ENCODE results near the gene SPATA3. TPM values are rescaled to one million over a fixed set of nuclear protein-coding genes. Genes with fewer than 3 reads are reported as not detected.
A peak's percentile ranks its signal among the peaks of the same experiment; 100 is the strongest.
"Not testable (repeated sequence)": the region's sequence is repeated elsewhere in the genome, so short reads cannot be mapped to it uniquely, and the experiment has no call there.

SPATA3 gene
- total and polyA plus RNA-seq, 5 donors from 2014 or later, result 0.72 TPM; not detected in 4

- Mint-ChIP-seq H3K9me3 (no peaks in the 10 kb centered on the region), H3K4me1 (peaks cover 13 to 17% (median 15%) of the 10 kb centered on the region in 4 donors), H3K27ac (peak overlapping the region in 1 of 3 donors; percentile 23), H3K36me3 (no peaks in the 10 kb centered on the region), H3K27me3 (peaks cover 65% of the 10 kb centered on the region), H3K4me3 (peak overlapping the region in 1 of 4 donors; percentile 88)
- DNase-seq, result no peak
- H3K4me1 ChIP-seq (ENCODE audit: control insufficient read depth, insufficient read depth, low read length, poor library complexity, severe bottlenecking), result peaks cover 15% of the 10 kb centered on the region
- no peak overlapping the region for H3K4me3 ChIP-seq (ENCODE audit: low read depth, low read length)
- no peak overlapping the region for H3K27ac ChIP-seq (ENCODE audit: insufficient read depth, low read length, poor library complexity, severe bottlenecking)
- H3K36me3 ChIP-seq (ENCODE audit: control insufficient read depth, insufficient read depth, low read length), result no peaks in the 10 kb centered on the region
- ATAC-seq (ENCODE audit: low read depth in 2 of 2), result no peak
- H3K27me3 ChIP-seq (ENCODE audit: control insufficient read depth, insufficient read depth, low read length), result peaks cover 12% of the 10 kb centered on the region
- no peaks in the 10 kb centered on the region for H3K9me3 ChIP-seq (ENCODE audit: control insufficient read depth in 2 of 2, low read length in 2 of 2)
These were observed 36.8 kb upstream of the SPATA3 start for GRCh38 chr2:230958820-230959756.

- Histone ChIP-seq H3K9me3 (ENCODE audit: control insufficient read depth in 2 of 2, low read length in 2 of 2) (no peaks in the 10 kb centered on the region), H3K36me3 (ENCODE audit: control insufficient read depth, insufficient read depth, low read length) (no peaks in the 10 kb centered on the region), H3K4me3 (ENCODE audit: low read depth, low read length) (no peak overlapping the region), H3K27me3 (ENCODE audit: control insufficient read depth, insufficient read depth, low read length) (peaks cover 10% of the 10 kb centered on the region), H3K4me1 (ENCODE audit: control insufficient read depth, insufficient read depth, low read length, poor library complexity, severe bottlenecking) (peaks cover 15% of the 10 kb centered on the region), H3K27ac (ENCODE audit: insufficient read depth, low read length, poor library complexity, severe bottlenecking) (no peak overlapping the region)
- peaks cover 60% of the 10 kb centered on the region for H3K27me3 Mint-ChIP-seq
- no peaks in the 10 kb centered on the region for H3K36me3 Mint-ChIP-seq
- H3K9me3 Mint-ChIP-seq, result no peaks in the 10 kb centered on the region
- H3K4me3 Mint-ChIP-seq, result no peak overlapping the region
- ATAC-seq (ENCODE audit: low read depth in 2 of 2) (no peak), DNase-seq (no peak)
- peaks cover 13 to 17% (median 15%) of the 10 kb centered on the region in 4 donors for H3K4me1 Mint-ChIP-seq
- peak overlapping the region in 1 of 3 donors; percentile 23 for H3K27ac Mint-ChIP-seq
These were observed 35.9 kb upstream of the SPATA3 start for GRCh38 chr2:230960026-230960425.

GRCh38 chr2:230961091-230961491 lies 34.8 kb upstream of the SPATA3 start:
- ATAC-seq (ENCODE audit: low read depth in 2 of 2) (no peak), DNase-seq (no peak)
- no peaks in the 10 kb centered on the region for H3K36me3 Mint-ChIP-seq
- no peak overlapping the region for H3K4me3 Mint-ChIP-seq
- H3K9me3 ChIP-seq (ENCODE audit: control insufficient read depth in 2 of 2, low read length in 2 of 2), result no peaks in the 10 kb centered on the region
- no peak overlapping the region for H3K27ac ChIP-seq (ENCODE audit: insufficient read depth, low read length, poor library complexity, severe bottlenecking)
- no peaks in the 10 kb centered on the region for H3K36me3 ChIP-seq (ENCODE audit: control insufficient read depth, insufficient read depth, low read length)
- H3K4me3 ChIP-seq (ENCODE audit: low read depth, low read length), result no peak overlapping the region
- peaks cover 13 to 17% (median 14%) of the 10 kb centered on the region in 4 donors for H3K4me1 Mint-ChIP-seq
- H3K27ac Mint-ChIP-seq, result no peak overlapping the region
- H3K4me1 ChIP-seq (ENCODE audit: control insufficient read depth, insufficient read depth, low read length, poor library complexity, severe bottlenecking), result peaks cover 15% of the 10 kb centered on the region
- peaks cover 10% of the 10 kb centered on the region for H3K27me3 ChIP-seq (ENCODE audit: control insufficient read depth, insufficient read depth, low read length)
- no peaks in the 10 kb centered on the region for H3K9me3 Mint-ChIP-seq
- H3K27me3 Mint-ChIP-seq, result peaks cover 59% of the 10 kb centered on the region

GRCh38 chr2:230964136-230964730 lies 31.7 kb upstream of the SPATA3 start:
- H3K36me3 ChIP-seq (ENCODE audit: control insufficient read depth, insufficient read depth, low read length), result no peaks in the 10 kb centered on the region
- H3K9me3 Mint-ChIP-seq, result no peaks in the 10 kb centered on the region
- no peaks in the 10 kb centered on the region for H3K9me3 ChIP-seq (ENCODE audit: control insufficient read depth in 2 of 2, low read length in 2 of 2)
- peaks cover 38% of the 10 kb centered on the region for H3K27me3 Mint-ChIP-seq
- no peaks in the 10 kb centered on the region for H3K4me1 ChIP-seq (ENCODE audit: control insufficient read depth, insufficient read depth, low read length, poor library complexity, severe bottlenecking)
- no peak overlapping the region for H3K4me3 Mint-ChIP-seq
- no peak overlapping the region for H3K27ac Mint-ChIP-seq
- H3K36me3 Mint-ChIP-seq, result no peaks in the 10 kb centered on the region
- no peak for DNase-seq
- peaks cover 4% of the 10 kb centered on the region for H3K27me3 ChIP-seq (ENCODE audit: control insufficient read depth, insufficient read depth, low read length)
- H3K4me3 ChIP-seq (ENCODE audit: low read depth, low read length), result no peak overlapping the region
- no peak for ATAC-seq (ENCODE audit: low read depth in 2 of 2)
- no peak overlapping the region for H3K27ac ChIP-seq (ENCODE audit: insufficient read depth, low read length, poor library complexity, severe bottlenecking)
- peaks cover 0 to 10% (median 2%) of the 10 kb centered on the region in 4 donors for H3K4me1 Mint-ChIP-seq

- H3K9me3 Mint-ChIP-seq, result no peaks in the 10 kb centered on the region
- peaks cover 0 to 20% (median 7%) of the 10 kb centered on the region in 4 donors for H3K4me1 Mint-ChIP-seq
- no peak for DNase-seq
- Histone ChIP-seq H3K4me3 (ENCODE audit: low read depth, low read length) (no peak overlapping the region), H3K4me1 (ENCODE audit: control insufficient read depth, insufficient read depth, low read length, poor library complexity, severe bottlenecking) (no peaks in the 10 kb centered on the region), H3K27ac (ENCODE audit: insufficient read depth, low read length, poor library complexity, severe bottlenecking) (no peak overlapping the region), H3K27me3 (ENCODE audit: control insufficient read depth, insufficient read depth, low read length) (no peaks in the 10 kb centered on the region), H3K9me3 (ENCODE audit: control insufficient read depth in 2 of 2, low read length in 2 of 2) (no peaks in the 10 kb centered on the region), H3K36me3 (ENCODE audit: control insufficient read depth, insufficient read depth, low read length) (no peaks in the 10 kb centered on the region)
- ATAC-seq (ENCODE audit: low read depth in 2 of 2), result no peak
- H3K4me3 Mint-ChIP-seq, result no peak overlapping the region
- H3K27ac Mint-ChIP-seq, result no peak overlapping the region
- H3K36me3 Mint-ChIP-seq, result no peaks in the 10 kb centered on the region
- peaks cover 19% of the 10 kb centered on the region for H3K27me3 Mint-ChIP-seq
These were observed 28.8 kb upstream of the SPATA3 start for GRCh38 chr2:230967113-230967512.

- peaks cover 0 to 21% (median 9%) of the 10 kb centered on the region in 4 donors for H3K4me1 Mint-ChIP-seq
- not testable (repeated sequence) for H3K27me3 Mint-ChIP-seq
These were observed 27.6 kb upstream of the SPATA3 start for GRCh38 chr2:230968314-230968713.

GRCh38 chr2:230968921-230969658 lies 26.8 kb upstream of the SPATA3 start:
- H3K4me1 ChIP-seq (ENCODE audit: control insufficient read depth, insufficient read depth, low read length, poor library complexity, severe bottlenecking), result peaks cover 11% of the 10 kb centered on the region
- peaks cover 8% of the 10 kb centered on the region for H3K27me3 Mint-ChIP-seq
- H3K36me3 Mint-ChIP-seq, result no peaks in the 10 kb centered on the region
- peak overlapping the region in 1 of 3 donors; percentile 46 for H3K27ac Mint-ChIP-seq
- peaks cover 4 to 27% (median 16%) of the 10 kb centered on the region in 4 donors for H3K4me1 Mint-ChIP-seq
- H3K36me3 ChIP-seq (ENCODE audit: control insufficient read depth, insufficient read depth, low read length), result no peaks in the 10 kb centered on the region
- ATAC-seq (ENCODE audit: low read depth in 2 of 2), result no peak
- peak overlapping the region; percentile 49 for H3K4me3 ChIP-seq (ENCODE audit: low read depth, low read length)
- H3K27ac ChIP-seq (ENCODE audit: insufficient read depth, low read length, poor library complexity, severe bottlenecking), result no peak overlapping the region
- DNase-seq, result no peak
- H3K9me3 ChIP-seq (ENCODE audit: control insufficient read depth in 2 of 2, low read length in 2 of 2), result no peaks in the 10 kb centered on the region
- peak overlapping the region in 3 of 4 donors; percentile 39 to 66 (median 44) for H3K4me3 Mint-ChIP-seq
- H3K9me3 Mint-ChIP-seq, result peaks cover 0 to 2% (median 0%) of the 10 kb centered on the region in 7 donors
- H3K27me3 ChIP-seq (ENCODE audit: control insufficient read depth, insufficient read depth, low read length), result no peaks in the 10 kb centered on the region

More at GRCh38 chr2:230968314-230968713, 27.6 kb upstream of the SPATA3 start:
- H3K27ac ChIP-seq (ENCODE audit: insufficient read depth, low read length, poor library complexity, severe bottlenecking); H3K4me3 Mint-ChIP-seq; H3K36me3 Mint-ChIP-seq; H3K36me3 ChIP-seq (ENCODE audit: control insufficient read depth, insufficient read depth, low read length); H3K9me3 ChIP-seq (ENCODE audit: control insufficient read depth in 2 of 2, low read length in 2 of 2); ATAC-seq (ENCODE audit: low read depth in 2 of 2); DNase-seq; H3K9me3 Mint-ChIP-seq; H3K4me1 ChIP-seq (ENCODE audit: control insufficient read depth, insufficient read depth, low read length, poor library complexity, severe bottlenecking); H3K27me3 ChIP-seq (ENCODE audit: control insufficient read depth, insufficient read depth, low read length); H3K27ac Mint-ChIP-seq; H3K4me3 ChIP-seq (ENCODE audit: low read depth, low read length): not testable (repeated sequence)
